ENCODE measurements around the gene IFNK.
"Not testable (repeated sequence)": the region's sequence is repeated elsewhere in the genome, so short reads cannot be mapped to it uniquely, and the experiment has no call there.

IFNK gene

GRCh38 chr9:27524236-27524635 is at the start of gene IFNK:
IFNK (plus strand) TSS chr9:27524290; CDS start chr9:27524337, 47 bp downstream.
- DNase-seq: no peak

DNA sequence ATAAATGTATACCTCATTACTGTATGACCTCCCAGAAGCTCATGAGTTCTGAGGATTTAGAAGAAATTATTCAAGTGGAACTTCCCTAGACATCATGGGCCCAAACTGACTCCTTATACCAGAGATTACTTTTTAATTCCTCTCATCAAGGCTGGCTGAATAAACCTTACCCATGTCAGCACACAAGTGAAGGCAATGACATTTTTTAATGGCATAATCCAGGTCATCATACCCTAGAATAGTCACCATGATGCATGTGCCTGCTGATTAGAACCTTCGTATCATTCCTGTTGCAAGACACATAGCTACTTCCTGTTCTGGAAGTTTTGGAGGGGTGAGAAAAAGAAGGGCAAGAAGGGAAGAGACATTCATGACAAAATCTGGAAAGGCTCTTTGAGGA is 49.8 kb upstream of the IFNK start:
- no peak for DNase-seq

DNA sequence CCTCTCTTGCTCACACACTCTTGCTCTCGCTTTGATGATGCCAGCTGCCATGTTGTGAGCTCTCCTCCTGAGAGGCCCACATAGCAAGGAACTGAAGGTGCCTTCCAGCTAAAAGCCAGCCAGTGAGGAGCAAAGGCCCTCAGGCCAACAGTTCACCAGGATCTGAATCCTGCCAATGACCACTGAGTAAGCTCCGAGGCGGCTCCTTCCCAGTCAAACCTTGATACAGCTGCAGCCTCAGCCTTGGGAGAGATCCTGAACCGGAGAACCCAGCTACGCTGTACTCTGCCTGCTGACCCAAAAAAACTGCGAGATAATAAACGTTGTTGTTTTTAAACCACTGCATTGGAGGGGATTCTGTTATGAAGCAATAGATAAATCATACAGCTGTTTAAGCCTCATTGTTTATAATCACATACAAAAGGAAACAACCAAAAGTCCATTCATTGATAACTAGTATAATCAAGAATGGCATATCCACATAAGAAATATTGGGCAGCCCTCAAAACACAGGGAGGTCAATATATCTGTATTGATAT is 49.0 kb upstream of the IFNK start:
- DNase-seq: no peak

DNA sequence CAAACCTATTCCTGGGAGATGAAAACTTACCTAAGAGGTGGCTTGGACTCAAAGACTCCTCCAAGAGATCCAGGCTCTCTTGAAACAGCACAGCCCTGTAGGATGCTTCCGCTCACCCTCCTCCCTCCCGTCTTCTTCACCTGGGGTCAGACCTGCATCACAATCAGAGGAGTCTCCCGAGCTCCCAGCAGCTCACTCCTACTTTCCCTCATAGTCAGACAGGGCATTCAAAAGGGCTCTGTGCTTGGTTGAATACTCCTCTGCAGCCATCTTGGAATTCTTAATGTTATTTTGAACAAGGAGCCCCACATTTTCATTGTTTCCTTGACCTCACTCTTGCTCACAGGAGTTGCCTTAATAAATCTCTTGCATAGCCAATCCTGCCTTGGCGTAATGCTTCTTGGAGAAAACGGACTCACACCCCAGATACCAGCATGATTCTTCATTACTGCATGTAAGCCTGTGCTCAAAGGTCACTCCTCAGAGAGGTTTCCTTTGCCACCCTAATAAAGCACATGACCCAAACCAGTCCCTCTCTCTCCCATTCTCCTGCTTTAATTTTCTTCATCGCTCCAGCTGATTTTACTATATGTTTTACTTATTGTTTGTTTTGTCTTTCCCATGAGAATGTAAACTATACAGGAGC is 47.1 kb upstream of the IFNK start:
- DNase-seq: no peak

- DNase-seq: no peak
These were observed 45.8 kb upstream of the IFNK start for GRCh38 chr9:27478322-27478721.

GRCh38 chr9:27482709-27483108 is 41.4 kb upstream of the IFNK start:
- DNase-seq: no peak

DNA sequence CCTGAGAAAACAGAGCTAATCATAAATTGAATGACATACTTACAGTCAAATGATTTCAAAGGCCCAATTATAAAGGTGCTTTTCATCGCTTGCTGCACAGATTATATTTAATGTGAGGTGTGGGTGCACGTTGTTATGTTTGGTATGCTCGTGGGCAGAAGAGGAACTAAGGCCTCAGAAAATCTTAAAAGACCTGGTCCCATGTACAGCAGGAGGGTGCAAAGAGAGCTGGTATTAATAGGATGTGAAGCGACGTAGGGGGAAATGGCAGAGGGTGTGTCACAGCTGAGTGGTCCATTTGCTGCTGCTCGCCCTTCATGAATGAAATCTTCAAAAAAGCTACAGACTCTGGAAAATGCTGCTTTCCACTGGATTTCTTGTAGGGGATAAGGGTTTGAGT is 40.5 kb upstream of the IFNK start:
- DNase-seq: no peak

- no peak for DNase-seq
These were observed 38.9 kb upstream of the IFNK start for GRCh38 chr9:27485158-27485557.

- no peak for DNase-seq
These were observed 36.9 kb upstream of the IFNK start for GRCh38 chr9:27487128-27487640.

DNA sequence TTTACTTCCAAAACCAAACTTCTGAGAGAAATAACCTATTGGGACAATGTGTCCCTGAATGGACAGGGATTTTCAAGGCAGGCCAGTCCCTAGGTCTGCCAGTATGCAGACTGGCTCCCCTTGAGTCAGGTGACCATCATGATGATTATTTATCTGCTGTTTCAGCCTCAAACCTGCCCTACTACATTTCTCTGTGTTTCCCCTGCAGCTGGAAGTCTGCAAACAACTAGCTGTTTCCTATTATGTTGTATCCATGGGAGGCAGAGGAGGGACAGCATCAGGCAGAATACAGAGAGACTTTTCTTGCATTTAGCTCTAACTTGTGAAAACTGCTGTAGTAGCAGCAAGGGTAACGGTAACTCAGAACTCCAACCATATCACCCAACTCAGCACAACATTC is 36.2 kb upstream of the IFNK start:
- DNase-seq: no peak

DNA sequence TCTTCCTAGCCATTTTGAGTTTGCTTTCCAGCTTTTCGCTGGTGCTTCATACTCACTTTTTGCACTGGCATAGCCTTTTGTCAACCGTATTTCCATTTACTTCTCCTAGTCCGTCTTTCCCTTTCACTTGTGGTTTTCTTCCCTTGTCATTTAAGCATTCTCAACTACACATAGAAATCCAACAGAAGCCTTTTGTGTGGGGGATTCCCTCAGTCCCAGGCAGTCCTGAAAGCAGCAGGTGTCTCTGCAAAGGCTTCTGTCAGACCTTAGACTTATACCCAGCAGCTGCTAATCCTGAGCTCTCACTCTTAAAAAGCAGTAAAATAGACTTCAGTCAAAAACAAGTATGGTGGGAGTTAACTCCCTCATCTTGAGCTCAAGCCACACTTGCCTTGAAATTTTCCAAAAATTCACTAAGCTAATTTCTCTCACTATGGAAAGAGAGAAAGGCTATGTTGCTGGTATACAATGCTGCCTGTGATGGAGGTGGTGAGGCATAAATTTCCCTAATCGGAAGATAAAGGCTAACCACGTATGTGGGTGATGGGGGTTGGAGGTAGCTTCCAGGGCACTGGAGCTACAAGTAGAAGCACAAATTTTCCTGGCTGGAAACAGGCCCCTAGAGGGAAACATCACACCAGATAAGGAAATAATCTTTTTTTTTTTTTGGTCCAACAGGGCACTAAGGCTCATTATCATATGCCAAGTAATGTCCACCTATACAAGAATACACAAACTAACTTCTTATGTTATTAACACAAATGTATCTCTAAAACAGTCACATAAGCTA is 34.8 kb upstream of the IFNK start:
- no peak for DNase-seq

GRCh38 chr9:27491154-27491553 is 32.9 kb upstream of the IFNK start:
- no peak for DNase-seq

- DNase-seq: no peak
These were observed 28.5 kb upstream of the IFNK start for GRCh38 chr9:27495480-27496134.

DNA sequence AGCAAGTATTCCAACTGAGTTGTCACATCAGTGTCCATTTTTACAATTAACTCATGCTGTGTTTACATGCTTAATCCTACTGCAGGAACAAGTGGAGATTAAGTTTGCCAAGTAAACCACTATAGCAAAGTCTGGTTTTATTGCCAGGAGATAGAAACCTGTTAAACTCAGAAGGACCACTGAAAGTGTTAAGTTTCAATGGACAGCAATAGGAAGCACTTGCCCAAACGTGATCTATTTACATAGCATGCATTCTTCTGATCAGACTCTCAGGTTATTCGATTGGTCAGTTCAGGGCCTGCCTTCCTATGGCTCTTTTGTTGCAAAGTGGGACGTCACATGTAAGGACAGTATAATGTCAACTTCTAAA is 28.0 kb upstream of the IFNK start:
- no peak for DNase-seq

- no peak for DNase-seq
These were observed 26.1 kb upstream of the IFNK start for GRCh38 chr9:27497883-27498417.

GRCh38 chr9:27499451-27499850 is 24.6 kb upstream of the IFNK start:
- no peak for DNase-seq

DNA sequence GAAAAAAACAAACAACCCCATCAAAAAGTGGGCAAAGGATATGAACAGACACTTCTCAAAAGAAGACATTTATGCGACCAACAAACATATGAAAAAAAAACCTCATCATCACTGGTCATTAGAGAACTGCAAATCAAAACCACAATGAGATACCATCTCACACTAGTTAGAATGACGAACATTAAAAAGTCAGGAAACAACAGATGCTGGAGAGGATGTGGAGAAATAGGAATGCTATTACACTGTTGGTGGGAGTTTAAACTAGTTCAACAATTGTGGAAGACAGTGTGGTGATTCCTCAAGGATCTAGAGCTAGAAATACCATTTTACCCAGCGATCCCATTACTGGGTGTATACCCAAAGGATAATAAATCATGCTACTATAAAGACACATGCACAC is 23.2 kb upstream of the IFNK start:
- not testable (repeated sequence) for DNase-seq

DNA sequence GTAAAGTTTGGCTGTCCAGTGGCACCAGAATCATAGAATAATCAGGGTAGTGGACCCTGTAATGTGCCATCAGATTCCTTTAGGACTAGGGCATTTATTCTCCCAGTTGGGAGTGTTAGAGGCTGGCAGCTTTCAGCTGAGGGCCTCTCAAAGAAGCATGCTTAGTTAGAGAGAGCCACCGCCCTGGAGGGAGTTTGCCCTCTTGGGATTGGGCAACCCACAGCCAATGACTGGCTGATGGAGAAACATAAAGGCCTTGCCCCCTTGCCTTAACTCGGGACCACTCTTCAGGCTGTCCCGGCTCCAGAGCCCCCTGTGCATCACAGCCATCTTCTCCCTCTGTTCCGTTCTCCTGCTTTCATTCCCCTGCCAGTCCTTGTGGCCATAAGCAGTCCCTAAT is 20.5 kb upstream of the IFNK start:
- no peak for DNase-seq

DNA sequence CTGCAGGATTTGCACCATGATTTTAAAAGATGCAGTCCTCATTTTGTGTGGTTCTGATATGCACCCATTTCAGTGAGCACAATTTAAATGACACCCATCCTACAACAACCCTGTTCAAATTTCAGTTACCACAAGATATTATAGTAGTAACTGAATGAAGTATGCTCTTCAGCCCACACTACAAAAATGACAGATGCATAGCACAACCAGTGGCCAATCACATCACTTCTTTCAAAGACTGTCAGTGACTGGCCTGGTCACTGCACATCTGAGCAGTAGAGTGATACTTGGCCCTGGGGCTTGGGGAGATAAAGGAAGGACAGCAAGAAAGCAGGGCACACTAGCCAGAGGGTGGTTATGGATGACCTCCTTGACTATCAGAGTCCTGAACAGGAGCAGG is 19.8 kb upstream of the IFNK start:
- no peak for DNase-seq

- DNase-seq: no peak
These were observed 18.3 kb upstream of the IFNK start for GRCh38 chr9:27505744-27506161.

- DNase-seq: no peak
These were observed 17.1 kb upstream of the IFNK start for GRCh38 chr9:27506981-27507380.

DNA sequence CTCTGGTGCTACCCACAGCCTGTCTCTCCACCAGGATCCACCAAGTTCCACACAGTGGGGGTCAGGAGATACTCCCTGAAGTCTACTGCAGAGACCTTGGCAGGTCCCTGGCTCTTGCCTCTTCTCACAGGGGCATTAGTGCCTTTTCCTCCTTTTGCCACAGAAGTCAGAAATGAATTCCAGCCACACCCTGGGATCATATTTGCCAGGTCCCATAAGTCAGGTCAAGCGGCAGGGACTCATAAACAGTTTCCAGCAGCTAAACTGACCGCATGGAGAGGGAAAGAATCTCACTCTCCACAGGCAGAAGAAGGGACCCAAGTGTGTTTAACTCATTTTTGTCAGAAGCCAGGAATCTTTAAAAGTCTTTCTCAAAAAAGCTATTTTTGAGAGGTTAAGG is 13.3 kb upstream of the IFNK start:
- no peak for DNase-seq

GRCh38 chr9:27511771-27512170 is 12.3 kb upstream of the IFNK start:
- no peak for DNase-seq
